B cell (primary cell): Measurements from ENCODE around the gene ALKBH5. TPM values are rescaled to one million over a fixed set of nuclear protein-coding genes. Genes with fewer than 3 reads are reported as not detected.

Experiments used
- ATAC-seq: fragments of 200-7000 bp; cut with Tn5 transposase; one replicate; pipeline ENCODE4 v1.10.0; 2021; ENCODE audit warnings: low read depth, mild to moderate bottlenecking, moderate number of reproducible peaks, moderate library complexity
- CTCF ChIA-PET: fragments of 350-600 bp; sonication (Branson Sonifier 250); formaldehyde crosslinking; loops from one replicate; lab custom pipeline; 2021; ENCODE audit warnings: antibody characterized with exemption, inconsistent platforms; lab: Charles Lee
- POLR2A ChIA-PET: fragments of 350-600 bp; sonication (Branson Sonifier 250); formaldehyde crosslinking; loops from one replicate; lab custom pipeline; 2021; ENCODE audit warnings: antibody characterized with exemption; lab: Charles Lee
- DNase-seq: peaks from one replicate; pipeline ENCODE4 v3.0.0; 2013
- H2AFZ ChIP-seq: 2 replicates; pipeline ENCODE4 v1.6.1; 2012; ENCODE audit warnings: mild to moderate bottlenecking, low read depth, low read length; ENCODE audit not compliant: insufficient read depth, poor library complexity, severe bottlenecking
- H3K27ac ChIP-seq, 2 donors: 1 replicate in 1 of 2; 2 replicates in 1 of 2; pipeline ENCODE4 v1.5.1; 2012 to 2013; ENCODE audit warnings: low read length in 2 of 2, mild to moderate bottlenecking in 2 of 2, moderate library complexity in 1 of 2
- H3K27me3 ChIP-seq, 4 experiments: fragments of 200-600 bp in 1 of 4; sonication (generic) in 1 of 4; replicated peaks in 1 of 4; 1 replicate in 2 of 4; 2 replicates in 2 of 4; pipeline versions ENCODE4 v1.6.1 to v1.7.0; 2013 to 2016; ENCODE audit warnings: low read length in 3 of 4, mild to moderate bottlenecking in 2 of 4, mixed read lengths in 1 of 4, moderate library complexity in 1 of 4; ENCODE audit not compliant: insufficient read depth in 4 of 4, control insufficient read depth in 3 of 4; ENCODE audit errors: control extremely low read depth in 1 of 4
- H3K36me3 ChIP-seq, 2 experiments: replicated peaks in 1 of 2; 1 replicate in 1 of 2; 2 replicates in 1 of 2; pipeline versions ENCODE4 v1.6.1 to v1.7.1; 2013; ENCODE audit warnings: low read length in 1 of 2; ENCODE audit not compliant: insufficient read depth in 2 of 2, control insufficient read depth in 1 of 2; ENCODE audit errors: control extremely low read depth in 1 of 2, extremely low read depth in 1 of 2
- H3K4me1 ChIP-seq, 2 donors: fragments of 200-600 bp in 1 of 2; sonication (generic) in 1 of 2; 1 replicate in 1 of 2; 2 replicates in 1 of 2; pipeline versions ENCODE4 v1.5.1 to v1.6.1; 2013 to 2017; ENCODE audit warnings: low read length in 2 of 2; ENCODE audit not compliant: control insufficient read depth in 2 of 2, insufficient read depth in 2 of 2
- H3K4me2 ChIP-seq: replicated peaks from 2 replicates; pipeline ENCODE3; 2012; ENCODE audit warnings: mild to moderate bottlenecking, low read depth, low read length; ENCODE audit not compliant: poor library complexity, severe bottlenecking
- H3K4me3 ChIP-seq, 5 experiments: fragments of 200-600 bp in 1 of 5; sonication (generic) in 1 of 5; 1 replicate in 3 of 5; 2 replicates in 2 of 5; pipeline versions ENCODE4 v1.5.1 to v1.7.0; 2011 to 2016; ENCODE audit warnings: low read length in 4 of 5, mild to moderate bottlenecking in 4 of 5, low read depth in 2 of 5, control low read depth in 1 of 5, moderate library complexity in 1 of 5; ENCODE audit not compliant: insufficient read depth in 1 of 5; ENCODE audit errors: control extremely low read depth in 1 of 5, extremely low read depth in 1 of 5
- H3K79me2 ChIP-seq: fragments of 200-600 bp; sonication (generic); one replicate; pipeline ENCODE4 v1.6.0; 2016; ENCODE audit warnings: low read length; ENCODE audit not compliant: control insufficient read depth, insufficient read depth
- H3K9ac ChIP-seq: fragments of 200-600 bp; sonication (generic); 2 replicates; pipeline ENCODE4 v1.6.1; 2017; ENCODE audit warnings: mild to moderate bottlenecking, low read length, moderate library complexity
- H3K9me3 ChIP-seq, 3 donors: one replicate each; pipeline versions ENCODE4 v1.6.1 to v1.7.1; 2013; ENCODE audit warnings: low read length in 2 of 3; ENCODE audit not compliant: control insufficient read depth in 2 of 3, insufficient read depth in 1 of 3; ENCODE audit errors: control extremely low read depth in 1 of 3
- H4K20me1 ChIP-seq: 2 replicates; pipeline ENCODE4 v1.6.0; 2012; ENCODE audit warnings: mild to moderate bottlenecking, low read length; ENCODE audit not compliant: insufficient read depth, control insufficient read depth, poor library complexity, severe bottlenecking
- H3K27ac Mint-ChIP-seq: one replicate; pipeline ENCODE4 v1.8.0; 2021; ENCODE audit warnings: mixed read lengths
- H3K27me3 Mint-ChIP-seq: one replicate; pipeline ENCODE4 v1.8.0; 2021; ENCODE audit warnings: mixed read lengths
- H3K4me1 Mint-ChIP-seq: one replicate; pipeline ENCODE4 v1.8.0; 2021; ENCODE audit warnings: mixed read lengths
- H3K4me3 Mint-ChIP-seq: one replicate; pipeline ENCODE4 v1.8.0; 2021; ENCODE audit warnings: mixed read lengths
- H3K9me3 Mint-ChIP-seq: one replicate; pipeline ENCODE4 v1.8.0; 2022; ENCODE audit warnings: mixed read lengths; ENCODE audit not compliant: insufficient read depth
- EZH2 ChIP-seq: IDR thresholded peaks from 2 replicates; pipeline ENCODE4 v1.6.1; 2012; ENCODE audit warnings: borderline replicate concordance, low read depth, mild to moderate bottlenecking, moderate library complexity, low read length; ENCODE audit not compliant: insufficient read depth, poor library complexity, severe bottlenecking
- WGBS: methylation state at CpG from one replicate; pipeline ENCODE4 v1.1.5; 2013; ENCODE audit warnings: missing lambda C conversion rate; ENCODE audit not compliant: insufficient coverage; 5-methylcytosine and 5-hydroxymethylcytosine counted together
- intact Hi-C: fragments of 100-400 bp; cut with micrococcal nuclease; formaldehyde crosslinking; loops from one replicate; pipeline ENCODE4 v1.10.0; 2022
- polyA plus RNA-seq: library from polyadenylated mRNA; depleted of rRNA; stranded (reverse); fragments of >200 nt; gene quantifications from 2 replicates; pipeline ENCODE4 v1.2.3, GENCODE V29; 2012
- total RNA-seq, 2 donors: library from RNA; stranded (reverse); fragments of 120-200 nt in 1 of 2; gene quantifications; 1 replicate in 1 of 2; 2 replicates in 1 of 2; pipeline versions ENCODE4 v1.2.3 to v1.2.4, GENCODE V29; 2013 to 2022
- TF ChIP-seq, protein P1 (sequence below): fragments of 200-600 bp; IDR thresholded peaks from one replicate; pipeline ENCODE4 v1.8.0; 2022; ENCODE audit warnings: antibody characterized with exemption, mild to moderate bottlenecking

ALKBH5 gene
- total and polyA plus RNA-seq, 2 donors (not counting 1 experiment from before 2014, with no cell fraction given): 63.3 to 104 TPM

DNA sequence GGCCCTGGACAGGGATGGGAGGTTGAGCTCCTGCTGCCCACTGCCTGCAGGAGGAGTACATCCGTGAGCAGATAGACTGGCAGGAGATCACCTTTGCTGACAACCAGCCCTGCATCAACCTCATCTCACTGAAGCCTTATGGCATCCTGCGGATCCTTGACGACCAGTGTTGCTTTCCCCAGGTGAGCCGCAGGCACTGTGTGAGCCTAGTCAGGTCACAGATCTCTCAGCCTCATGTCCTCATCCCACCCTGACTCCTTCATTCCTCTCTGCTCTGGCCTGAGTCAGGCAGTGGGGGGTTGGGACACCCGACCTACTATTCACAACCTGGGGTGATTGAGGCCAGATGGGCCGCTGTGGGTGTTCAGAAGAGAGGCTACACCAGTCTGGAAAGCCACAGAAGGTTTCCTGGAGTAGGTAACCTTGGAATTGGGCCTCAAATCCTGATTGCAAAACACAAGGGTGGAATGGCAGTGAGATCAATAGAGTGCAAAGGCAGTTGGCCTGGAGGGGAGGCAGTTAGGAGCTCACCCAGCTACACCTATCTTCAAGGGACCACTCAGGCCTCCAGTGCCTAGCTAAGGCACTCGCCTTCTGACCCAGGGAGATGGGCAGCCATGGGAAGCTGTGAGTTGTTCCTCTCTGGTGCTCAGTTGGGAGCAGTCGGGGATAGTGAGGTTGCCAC, 45.4 kb upstream of the ALKBH5 start:
- CTCF ChIA-PET: interaction anchor here (1.3 kb wide), 1 partner anchor 54 kb away, joined by 3 read pairs; no protein-coding TSS in a partner anchor
- TF ChIP-seq, protein P1, sequence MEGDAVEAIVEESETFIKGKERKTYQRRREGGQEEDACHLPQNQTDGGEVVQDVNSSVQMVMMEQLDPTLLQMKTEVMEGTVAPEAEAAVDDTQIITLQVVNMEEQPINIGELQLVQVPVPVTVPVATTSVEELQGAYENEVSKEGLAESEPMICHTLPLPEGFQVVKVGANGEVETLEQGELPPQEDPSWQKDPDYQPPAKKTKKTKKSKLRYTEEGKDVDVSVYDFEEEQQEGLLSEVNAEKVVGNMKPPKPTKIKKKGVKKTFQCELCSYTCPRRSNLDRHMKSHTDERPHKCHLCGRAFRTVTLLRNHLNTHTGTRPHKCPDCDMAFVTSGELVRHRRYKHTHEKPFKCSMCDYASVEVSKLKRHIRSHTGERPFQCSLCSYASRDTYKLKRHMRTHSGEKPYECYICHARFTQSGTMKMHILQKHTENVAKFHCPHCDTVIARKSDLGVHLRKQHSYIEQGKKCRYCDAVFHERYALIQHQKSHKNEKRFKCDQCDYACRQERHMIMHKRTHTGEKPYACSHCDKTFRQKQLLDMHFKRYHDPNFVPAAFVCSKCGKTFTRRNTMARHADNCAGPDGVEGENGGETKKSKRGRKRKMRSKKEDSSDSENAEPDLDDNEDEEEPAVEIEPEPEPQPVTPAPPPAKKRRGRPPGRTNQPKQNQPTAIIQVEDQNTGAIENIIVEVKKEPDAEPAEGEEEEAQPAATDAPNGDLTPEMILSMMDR: no peak
- TF ChIP-seq EZH2: no peak
- Histone ChIP-seq H3K4me3 (no peak overlapping the region), H3K27ac (no peak overlapping the region), H3K9ac (no peak overlapping the region), H3K4me2 (no peak overlapping the region), H3K9me3 (no peaks in the 10 kb centered on the region), H3K4me1 (peaks cover 0 to 4% of the 10 kb centered on the region in 2 donors), H3K79me2 (no peaks in the 10 kb centered on the region), H3K27me3 (peaks cover 0 to 13% (median 1%) of the 10 kb centered on the region in 4 experiments), H2AFZ (no peak overlapping the region), H3K36me3 (no peaks in the 10 kb centered on the region), H4K20me1 (no peaks in the 10 kb centered on the region)
- 92% methylated on average over 8 of the region's 8 CpGs for WGBS
- H3K27me3 Mint-ChIP-seq: peaks cover 11% of the 10 kb centered on the region
- H3K9me3 Mint-ChIP-seq: no peaks in the 10 kb centered on the region
- ATAC-seq: no peak
- no peak for DNase-seq
- H3K4me3 Mint-ChIP-seq: no peak overlapping the region
- intact Hi-C loops: no loop called here
- POLR2A ChIA-PET: no interaction called here
- H3K27ac Mint-ChIP-seq: no peak overlapping the region
- peaks cover 5% of the 10 kb centered on the region for H3K4me1 Mint-ChIP-seq

DNA sequence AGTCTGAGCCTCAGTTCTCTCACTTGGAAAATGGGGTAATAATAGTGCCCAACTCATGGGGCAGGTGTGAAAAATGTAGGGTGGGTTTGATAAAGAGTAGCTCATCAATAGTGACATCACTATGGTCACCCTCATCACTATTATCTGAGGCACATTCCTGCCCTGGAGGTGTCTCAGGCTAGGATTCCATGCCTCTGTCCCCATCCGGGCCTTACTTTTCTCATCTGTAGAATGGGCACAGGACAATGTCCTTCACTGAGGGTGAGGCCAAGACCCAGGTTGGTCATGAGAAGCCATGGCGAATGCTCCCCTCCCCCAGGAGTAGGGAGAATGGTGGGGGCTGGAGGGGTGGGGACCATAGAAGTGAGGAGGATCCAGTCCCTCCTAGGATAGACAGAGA, 44.5 kb upstream of the ALKBH5 start:
- no peaks in the 10 kb centered on the region for H3K79me2 ChIP-seq
- H3K9me3 ChIP-seq: no peaks in the 10 kb centered on the region
- no peak for TF ChIP-seq EZH2
- TF ChIP-seq, protein P1: no peak
- Mint-ChIP-seq H3K27me3 (peaks cover 11% of the 10 kb centered on the region), H3K4me1 (peaks cover 5% of the 10 kb centered on the region), H3K9me3 (no peaks in the 10 kb centered on the region), H3K27ac (no peak overlapping the region), H3K4me3 (no peak overlapping the region)
- DNase-seq: no peak
- H3K4me1 ChIP-seq: peaks cover 0 to 4% of the 10 kb centered on the region in 2 donors
- no peaks in the 10 kb centered on the region for H3K36me3 ChIP-seq
- no peak overlapping the region for H2AFZ ChIP-seq
- no peaks in the 10 kb centered on the region for H4K20me1 ChIP-seq
- intact Hi-C loops: no loop called here
- POLR2A ChIA-PET: no interaction called here
- H3K27me3 ChIP-seq: peaks cover 0 to 13% (median 1%) of the 10 kb centered on the region in 4 experiments
- CTCF ChIA-PET: interaction anchor here (1.3 kb wide), 1 partner anchor 53 kb away, joined by 3 read pairs; no protein-coding TSS in a partner anchor
- ATAC-seq: no peak
- no peak overlapping the region for H3K9ac ChIP-seq
- H3K27ac ChIP-seq: no peak overlapping the region
- 100% methylated on average over 1 of the region's 2 CpGs for WGBS
- no peak overlapping the region for H3K4me2 ChIP-seq
- H3K4me3 ChIP-seq: no peak overlapping the region
